Measurements from ENCODE around the gene GOLM1.

Gene GOLM1

DNA sequence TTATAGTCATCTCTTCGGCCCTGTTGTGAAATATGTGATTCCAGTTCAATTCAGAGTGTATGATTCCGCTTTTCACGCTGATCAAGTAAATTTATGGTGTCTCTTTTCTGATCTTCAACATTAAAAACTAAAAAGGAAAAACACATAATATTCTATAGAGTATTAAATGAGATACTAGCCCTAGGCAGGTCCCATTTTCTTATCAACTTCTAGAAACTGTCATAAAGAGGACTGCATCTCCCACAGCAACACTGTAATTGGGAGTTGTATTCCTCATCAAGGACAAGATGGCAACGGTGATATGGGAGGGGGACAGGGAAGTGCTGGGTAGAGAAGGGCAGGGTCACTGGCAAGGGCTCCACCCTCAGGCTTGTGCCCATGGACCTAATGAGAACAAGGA is 71.6 kb downstream of the GOLM1 start:
- peaks cover 8% of the 10 kb centered on the region for H3K36me3 ChIP-seq (ENCODE audit: insufficient read depth, low read length)

DNA sequence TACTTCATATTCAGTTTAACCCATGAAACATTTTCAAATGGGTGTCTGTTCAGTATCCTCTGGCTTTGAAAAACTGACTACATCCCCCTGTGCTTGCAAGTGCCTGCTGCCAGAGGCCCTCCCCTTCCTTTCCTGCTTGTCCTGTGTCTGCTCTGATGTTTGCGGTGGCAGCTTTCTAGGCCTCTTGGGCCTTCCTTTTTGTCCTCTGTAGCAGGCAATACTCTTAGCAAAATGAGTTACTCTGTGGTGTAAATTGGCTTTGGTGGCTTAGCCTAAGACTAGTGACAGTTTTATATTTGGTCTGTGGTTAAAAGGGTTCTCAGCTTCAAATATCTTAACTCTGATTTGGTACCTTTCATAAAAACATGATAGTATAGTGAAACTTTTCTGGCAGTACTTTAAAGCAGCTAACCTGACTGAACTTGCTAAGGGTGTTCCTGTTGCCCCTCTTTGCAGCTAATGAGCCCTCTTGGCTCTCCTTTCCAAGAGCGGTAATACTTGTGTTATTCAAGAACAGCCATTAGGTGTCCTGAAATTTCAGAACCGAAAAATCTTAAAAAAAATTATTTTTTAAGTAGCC is 76.6 kb downstream of the GOLM1 start:
- Histone ChIP-seq H2AFZ (ENCODE audit: low read length, unreplicated experiment) (no peak overlapping the region), H3K27ac (ENCODE audit: low read depth, low read length) (no peak overlapping the region), H3K36me3 (ENCODE audit: insufficient read depth, low read length) (peaks cover 20% of the 10 kb centered on the region), H3K4me3 (ENCODE audit: low read depth, low read length) (no peak overlapping the region), H3K4me1 (ENCODE audit: control insufficient read depth, insufficient read depth, low read length, unreplicated experiment) (no peaks in the 10 kb centered on the region), H3K79me2 (ENCODE audit: control insufficient read depth, insufficient read depth, low read length, unreplicated experiment) (no peaks in the 10 kb centered on the region), H3K27me3 (ENCODE audit: insufficient read depth, low read length) (no peaks in the 10 kb centered on the region)

More for the DNA sequence above, 71.6 kb downstream of the GOLM1 start:
- no peak overlapping the region for H3K27ac ChIP-seq (ENCODE audit: low read depth, low read length)
- H3K79me2 ChIP-seq (ENCODE audit: control insufficient read depth, insufficient read depth, low read length, unreplicated experiment): no peaks in the 10 kb centered on the region
- no peaks in the 10 kb centered on the region for H3K27me3 ChIP-seq (ENCODE audit: insufficient read depth, low read length)
- no peak overlapping the region for H2AFZ ChIP-seq (ENCODE audit: low read length, unreplicated experiment)
- no peak overlapping the region for H3K4me3 ChIP-seq (ENCODE audit: low read depth, low read length)
- H3K4me1 ChIP-seq (ENCODE audit: control insufficient read depth, insufficient read depth, low read length, unreplicated experiment): no peaks in the 10 kb centered on the region

DNA sequence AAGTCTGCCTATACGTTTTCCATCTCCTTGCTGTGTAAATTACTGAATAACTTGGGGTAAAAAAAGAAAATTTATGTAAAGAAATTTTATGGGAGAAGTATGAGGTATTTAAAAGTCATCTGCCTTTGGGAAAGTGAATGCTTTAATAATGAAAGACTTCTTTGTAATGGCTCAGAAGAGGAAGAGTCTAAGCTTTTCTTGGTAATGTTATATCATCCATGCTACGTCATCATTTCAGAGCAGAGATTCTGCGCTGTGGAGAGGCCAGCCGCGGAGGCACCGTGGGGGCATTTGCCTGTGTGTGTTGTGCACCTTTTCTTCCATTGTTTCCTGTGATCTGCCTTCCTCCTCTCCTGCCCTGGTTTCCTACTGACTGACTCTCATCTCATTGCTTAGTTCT is 78.2 kb downstream of the GOLM1 start:
- Histone ChIP-seq H3K79me2 (ENCODE audit: control insufficient read depth, insufficient read depth, low read length, unreplicated experiment) (no peaks in the 10 kb centered on the region), H2AFZ (ENCODE audit: low read length, unreplicated experiment) (no peak overlapping the region), H3K36me3 (ENCODE audit: insufficient read depth, low read length) (peaks cover 25% of the 10 kb centered on the region), H3K4me3 (ENCODE audit: low read depth, low read length) (no peak overlapping the region), H3K27me3 (ENCODE audit: insufficient read depth, low read length) (no peaks in the 10 kb centered on the region), H3K4me1 (ENCODE audit: control insufficient read depth, insufficient read depth, low read length, unreplicated experiment) (no peaks in the 10 kb centered on the region), H3K27ac (ENCODE audit: low read depth, low read length) (no peak overlapping the region)

DNA sequence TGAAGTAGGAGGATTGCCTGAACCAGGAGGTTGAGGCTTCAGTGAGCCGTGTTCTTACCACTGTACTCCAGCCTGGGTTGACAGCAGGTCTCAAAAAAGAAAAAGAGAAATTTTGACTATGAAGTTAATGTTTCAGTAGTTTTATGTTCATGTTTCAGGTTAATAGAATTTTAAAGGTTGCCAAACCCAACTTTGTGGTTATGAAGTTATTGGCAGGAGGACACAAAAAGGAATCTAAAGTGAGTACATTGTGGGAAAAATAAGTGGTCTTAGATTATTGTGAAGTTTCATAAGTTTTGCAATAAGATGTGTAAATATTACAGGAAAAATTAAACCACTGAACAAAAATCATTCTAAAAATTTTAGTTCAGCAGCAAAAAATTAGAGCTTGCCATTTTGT is 78.6 kb downstream of the GOLM1 start:
- no peak overlapping the region for H2AFZ ChIP-seq (ENCODE audit: low read length, unreplicated experiment)
- H3K79me2 ChIP-seq (ENCODE audit: control insufficient read depth, insufficient read depth, low read length, unreplicated experiment): no peaks in the 10 kb centered on the region
- no peak overlapping the region for H3K4me3 ChIP-seq (ENCODE audit: low read depth, low read length)
- no peaks in the 10 kb centered on the region for H3K4me1 ChIP-seq (ENCODE audit: control insufficient read depth, insufficient read depth, low read length, unreplicated experiment)
- no peak overlapping the region for H3K27ac ChIP-seq (ENCODE audit: low read depth, low read length)
- H3K27me3 ChIP-seq (ENCODE audit: insufficient read depth, low read length): no peaks in the 10 kb centered on the region
- peaks cover 26% of the 10 kb centered on the region for H3K36me3 ChIP-seq (ENCODE audit: insufficient read depth, low read length)

DNA sequence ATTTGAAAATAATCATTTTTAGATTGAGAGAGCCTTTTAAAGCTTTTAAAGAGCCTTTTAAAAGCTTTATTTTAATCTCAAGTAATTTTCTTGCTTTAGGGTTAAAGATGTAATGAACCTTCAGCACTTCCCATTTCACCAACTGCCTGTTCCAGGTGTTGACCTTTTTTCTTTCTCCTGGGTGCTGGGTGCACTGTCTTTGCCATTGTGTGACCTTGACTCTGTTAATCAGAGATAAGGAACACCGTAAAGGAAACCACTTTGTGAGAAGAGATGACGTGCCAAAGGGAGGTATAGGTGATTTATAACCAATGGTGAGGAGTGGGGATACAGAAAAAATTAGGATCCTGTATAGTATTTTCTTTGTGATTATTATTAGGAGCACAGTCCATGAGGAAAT is 90.2 kb downstream of the GOLM1 start:
- no peak overlapping the region for H3K27ac ChIP-seq (ENCODE audit: low read depth, low read length)
- no peak overlapping the region for H3K4me3 ChIP-seq (ENCODE audit: low read depth, low read length)
- H3K27me3 ChIP-seq (ENCODE audit: insufficient read depth, low read length): no peaks in the 10 kb centered on the region
- H3K79me2 ChIP-seq (ENCODE audit: control insufficient read depth, insufficient read depth, low read length, unreplicated experiment): no peaks in the 10 kb centered on the region
- peaks cover 27% of the 10 kb centered on the region for H3K36me3 ChIP-seq (ENCODE audit: insufficient read depth, low read length)
- no peaks in the 10 kb centered on the region for H3K4me1 ChIP-seq (ENCODE audit: control insufficient read depth, insufficient read depth, low read length, unreplicated experiment)
- no peak overlapping the region for H2AFZ ChIP-seq (ENCODE audit: low read length, unreplicated experiment)

DNA sequence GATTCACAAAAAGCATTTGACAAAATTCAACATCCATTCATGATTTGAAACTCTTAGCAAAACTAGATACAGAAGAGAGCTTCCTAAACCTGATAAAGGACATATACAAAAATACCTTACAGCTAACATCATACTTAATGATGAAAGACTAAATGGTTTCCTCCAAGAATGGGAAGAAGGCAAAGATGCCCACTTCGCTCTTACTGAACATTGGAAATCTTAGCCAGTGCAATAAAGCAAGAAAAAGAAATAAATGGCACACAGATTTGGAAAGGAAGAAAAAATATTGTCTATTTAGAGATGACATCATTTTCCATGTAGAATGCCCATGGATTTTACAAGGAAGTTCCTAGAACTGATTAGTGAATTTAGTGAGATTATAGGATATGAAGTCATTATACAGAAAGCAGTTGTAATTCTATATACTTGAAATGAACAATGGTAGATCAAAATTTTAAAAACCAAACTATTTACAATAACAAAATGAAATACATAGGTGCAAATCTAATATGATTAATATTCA is 94.0 kb downstream of the GOLM1 start:
- no peak overlapping the region for H3K27ac ChIP-seq (ENCODE audit: low read depth, low read length)
- no peaks in the 10 kb centered on the region for H3K79me2 ChIP-seq (ENCODE audit: control insufficient read depth, insufficient read depth, low read length, unreplicated experiment)
- H3K27me3 ChIP-seq (ENCODE audit: insufficient read depth, low read length): no peaks in the 10 kb centered on the region
- no peaks in the 10 kb centered on the region for H3K4me1 ChIP-seq (ENCODE audit: control insufficient read depth, insufficient read depth, low read length, unreplicated experiment)
- H2AFZ ChIP-seq (ENCODE audit: low read length, unreplicated experiment): no peak overlapping the region
- peaks cover 39% of the 10 kb centered on the region for H3K36me3 ChIP-seq (ENCODE audit: insufficient read depth, low read length)
- no peak overlapping the region for H3K4me3 ChIP-seq (ENCODE audit: low read depth, low read length)

DNA sequence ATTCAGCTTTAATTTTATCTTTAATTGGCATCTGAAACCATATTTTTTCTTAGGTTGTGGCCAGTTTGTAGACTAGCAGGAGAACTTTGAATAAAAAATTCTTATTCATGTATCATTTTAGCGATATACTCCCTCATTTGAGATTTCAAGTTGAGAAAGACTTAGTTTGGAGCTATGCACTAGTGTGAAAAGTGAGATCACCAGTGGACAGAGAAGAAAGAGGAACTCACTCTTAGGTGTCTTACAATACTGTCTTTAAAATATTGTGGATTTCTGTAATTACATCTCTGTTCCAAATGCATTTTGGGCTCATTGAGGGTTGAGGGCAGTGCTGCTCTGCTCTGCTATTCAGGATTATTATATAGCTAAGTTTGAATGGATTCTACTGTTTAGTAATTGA is 103.8 kb downstream of the GOLM1 start:
- H3K4me1 ChIP-seq (ENCODE audit: control insufficient read depth, insufficient read depth, low read length, unreplicated experiment): no peaks in the 10 kb centered on the region
- peaks cover 10% of the 10 kb centered on the region for H3K36me3 ChIP-seq (ENCODE audit: insufficient read depth, low read length)
- no peaks in the 10 kb centered on the region for H3K27me3 ChIP-seq (ENCODE audit: insufficient read depth, low read length)
- no peaks in the 10 kb centered on the region for H3K79me2 ChIP-seq (ENCODE audit: control insufficient read depth, insufficient read depth, low read length, unreplicated experiment)
- no peak overlapping the region for H2AFZ ChIP-seq (ENCODE audit: low read length, unreplicated experiment)
- no peak overlapping the region for H3K27ac ChIP-seq (ENCODE audit: low read depth, low read length)
- H3K4me3 ChIP-seq (ENCODE audit: low read depth, low read length): no peak overlapping the region

DNA sequence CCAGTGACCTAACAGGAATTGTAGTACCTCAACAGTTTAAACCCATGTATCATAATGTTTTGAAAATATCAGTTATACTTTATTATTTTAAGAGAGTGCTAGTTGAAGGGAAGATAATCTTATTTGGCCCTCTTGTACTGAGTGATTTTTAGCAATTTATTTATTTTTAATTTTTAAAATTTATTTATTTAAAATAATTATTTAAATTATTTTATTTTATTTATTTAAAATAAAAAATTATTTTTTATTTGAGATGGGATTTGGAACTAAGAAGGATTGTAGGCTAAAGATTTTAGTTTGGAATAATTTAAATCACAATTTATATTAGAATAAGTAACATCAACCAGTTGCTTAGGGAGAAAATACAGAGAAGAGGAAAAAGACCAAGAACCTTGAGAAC is 104.3 kb downstream of the GOLM1 start:
- H3K27ac ChIP-seq (ENCODE audit: low read depth, low read length): no peak overlapping the region
- no peaks in the 10 kb centered on the region for H3K27me3 ChIP-seq (ENCODE audit: insufficient read depth, low read length)
- peaks cover 10% of the 10 kb centered on the region for H3K36me3 ChIP-seq (ENCODE audit: insufficient read depth, low read length)
- H3K4me1 ChIP-seq (ENCODE audit: control insufficient read depth, insufficient read depth, low read length, unreplicated experiment): no peaks in the 10 kb centered on the region
- H3K4me3 ChIP-seq (ENCODE audit: low read depth, low read length): no peak overlapping the region
- H3K79me2 ChIP-seq (ENCODE audit: control insufficient read depth, insufficient read depth, low read length, unreplicated experiment): no peaks in the 10 kb centered on the region
- no peak overlapping the region for H2AFZ ChIP-seq (ENCODE audit: low read length, unreplicated experiment)

DNA sequence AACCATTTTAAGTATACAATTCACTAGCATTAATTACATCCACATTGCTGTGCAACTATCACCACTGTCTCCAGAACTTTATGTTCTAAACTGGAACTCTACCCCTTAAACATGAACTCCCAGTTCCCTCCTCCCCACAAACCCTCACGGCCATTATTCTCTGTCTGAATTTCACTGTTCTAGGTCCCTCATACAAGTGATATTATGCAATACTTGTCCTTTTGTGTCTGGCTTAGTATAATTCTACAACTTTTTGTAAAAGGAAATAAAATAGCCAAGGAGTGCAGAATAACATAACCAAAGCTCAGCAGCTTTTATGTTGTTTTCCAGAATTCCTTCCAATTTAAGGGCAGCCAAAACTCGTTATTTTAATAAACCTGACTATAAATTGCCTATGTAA is 105.2 kb downstream of the GOLM1 start:
- Histone ChIP-seq H3K36me3 (ENCODE audit: insufficient read depth, low read length) (peaks cover 7% of the 10 kb centered on the region), H3K4me1 (ENCODE audit: control insufficient read depth, insufficient read depth, low read length, unreplicated experiment) (no peaks in the 10 kb centered on the region), H3K4me3 (ENCODE audit: low read depth, low read length) (no peak overlapping the region)

DNA sequence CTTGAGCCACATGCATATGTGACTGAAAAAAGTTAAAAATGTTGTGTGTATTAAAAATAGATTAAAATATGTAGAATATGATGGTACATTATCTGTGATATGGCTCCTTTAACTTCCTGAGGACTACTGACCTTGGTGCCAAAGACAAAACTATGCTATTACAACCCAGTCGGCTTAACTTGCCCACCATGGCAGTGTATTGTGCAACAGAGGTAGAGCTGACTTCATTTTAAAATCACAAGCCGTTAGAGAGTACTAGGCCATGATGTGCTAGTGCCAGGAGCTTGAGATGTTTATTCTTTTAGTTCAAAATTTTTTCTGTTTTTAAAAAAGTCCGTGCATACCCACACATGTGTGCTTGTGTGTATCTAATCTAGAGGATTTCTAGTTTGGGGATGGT is 112.1 kb downstream of the GOLM1 start:
- no peaks in the 10 kb centered on the region for H3K4me1 ChIP-seq (ENCODE audit: control insufficient read depth, insufficient read depth, low read length, unreplicated experiment)
- H2AFZ ChIP-seq (ENCODE audit: low read length, unreplicated experiment): no peak overlapping the region
- H3K79me2 ChIP-seq (ENCODE audit: control insufficient read depth, insufficient read depth, low read length, unreplicated experiment): no peaks in the 10 kb centered on the region
- no peak overlapping the region for H3K4me3 ChIP-seq (ENCODE audit: low read depth, low read length)
- H3K27ac ChIP-seq (ENCODE audit: low read depth, low read length): no peak overlapping the region
- peaks cover 16% of the 10 kb centered on the region for H3K36me3 ChIP-seq (ENCODE audit: insufficient read depth, low read length)
- H3K27me3 ChIP-seq (ENCODE audit: insufficient read depth, low read length): no peaks in the 10 kb centered on the region

More for the DNA sequence above, 105.2 kb downstream of the GOLM1 start:
- Histone ChIP-seq H3K27me3 (ENCODE audit: insufficient read depth, low read length) (no peaks in the 10 kb centered on the region), H3K79me2 (ENCODE audit: control insufficient read depth, insufficient read depth, low read length, unreplicated experiment) (no peaks in the 10 kb centered on the region), H2AFZ (ENCODE audit: low read length, unreplicated experiment) (no peak overlapping the region), H3K27ac (ENCODE audit: low read depth, low read length) (no peak overlapping the region)

DNA sequence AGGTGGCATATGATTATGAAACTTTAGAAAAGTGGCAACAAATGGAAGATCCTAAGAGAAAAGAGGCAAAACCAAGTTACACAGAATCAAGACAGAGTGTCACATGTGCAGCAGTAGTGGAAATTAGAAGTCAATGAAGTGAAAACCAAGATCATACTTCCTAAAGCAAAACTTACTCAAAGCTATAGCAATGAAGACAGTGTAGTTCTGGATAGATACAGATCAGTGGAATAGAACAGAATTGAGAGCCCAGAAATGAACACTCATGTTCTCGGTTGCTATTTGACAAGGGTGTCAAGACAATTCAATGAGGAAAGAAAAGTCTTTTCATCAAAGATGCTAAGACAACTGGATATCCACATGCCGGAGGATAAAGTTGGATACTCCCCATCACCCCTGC is 114.9 kb downstream of the GOLM1 start:
- Histone ChIP-seq H3K4me3 (ENCODE audit: low read depth, low read length) (no peak overlapping the region), H2AFZ (ENCODE audit: low read length, unreplicated experiment) (no peak overlapping the region), H3K27ac (ENCODE audit: low read depth, low read length) (no peak overlapping the region), H3K79me2 (ENCODE audit: control insufficient read depth, insufficient read depth, low read length, unreplicated experiment) (no peaks in the 10 kb centered on the region), H3K27me3 (ENCODE audit: insufficient read depth, low read length) (no peaks in the 10 kb centered on the region), H3K4me1 (ENCODE audit: control insufficient read depth, insufficient read depth, low read length, unreplicated experiment) (no peaks in the 10 kb centered on the region), H3K36me3 (ENCODE audit: insufficient read depth, low read length) (peaks cover 23% of the 10 kb centered on the region)
